GM19438 (cell line): ENCODE data around the gene DTX3.
"Not testable (repeated sequence)": the region's sequence is repeated elsewhere in the genome, so short reads cannot be mapped to it uniquely, and the experiment has no call there.

Source experiments
- ATAC-seq: cut with Tn5 transposase; IDR thresholded peaks from one replicate; pipeline ENCODE4 v1.9.1; 2021; ENCODE audit warnings: low read depth; ENCODE audit not compliant: unreplicated experiment

Gene DTX3

GRCh38 chr12:57582440-57582839 lies 22.2 kb upstream of the DTX3 start:
- no peak for ATAC-seq

GRCh38 chr12:57583008-57583831 lies 21.4 kb upstream of the DTX3 start:
- ATAC-seq, result peak; percentile 99

GRCh38 chr12:57584050-57584449 lies 20.6 kb upstream of the DTX3 start:
- no peak for ATAC-seq

- no peak for ATAC-seq
Observed at GRCh38 chr12:57584690-57585089, 19.9 kb upstream of the DTX3 start.

- no peak for ATAC-seq
Observed at GRCh38 chr12:57585156-57585555, 19.5 kb upstream of the DTX3 start.

- no peak for ATAC-seq
Observed at GRCh38 chr12:57586128-57586527, 18.5 kb upstream of the DTX3 start.

GRCh38 chr12:57586832-57587429 lies 17.7 kb upstream of the DTX3 start:
- ATAC-seq, result no peak

- ATAC-seq, result not testable (repeated sequence)
Observed at GRCh38 chr12:57588951-57589610, 15.5 kb upstream of the DTX3 start.

GRCh38 chr12:57590479-57590863 lies 14.2 kb upstream of the DTX3 start:
- no peak for ATAC-seq

GRCh38 chr12:57590864-57591781 lies 13.5 kb upstream of the DTX3 start, which contains the start of gene PIP4K2C:
TSS of gene PIP4K2C (plus strand) at chr12:57591192. CDS start at chr12:57591290, 98 bp downstream.
- ATAC-seq, result peak; percentile 95

- ATAC-seq, result no peak
Observed at GRCh38 chr12:57591782-57592325, 12.8 kb upstream of the DTX3 start.

GRCh38 chr12:57592551-57593165 lies 12.0 kb upstream of the DTX3 start:
- no peak for ATAC-seq

GRCh38 chr12:57593187-57593586 lies 11.4 kb upstream of the DTX3 start:
- no peak for ATAC-seq

- no peak for ATAC-seq
Observed at GRCh38 chr12:57600395-57600794, 4.2 kb upstream of the DTX3 start.

GRCh38 chr12:57602544-57602943 lies 2.1 kb upstream of the DTX3 start:
- no peak for ATAC-seq

- no peak for ATAC-seq
Observed at GRCh38 chr12:57603324-57603723, 1.3 kb upstream of the DTX3 start.

- ATAC-seq, result no peak
Observed at GRCh38 chr12:57603815-57604453, 690 bp upstream of the DTX3 start.

- peak; percentile 35 for ATAC-seq
Observed at GRCh38 chr12:57604992-57605810, 577 bp downstream of the DTX3 start.
